Stimulated activated CD8-positive, alpha-beta memory T cell treated with anti-CD3 and anti-CD28 coated beads, Interleukin-4, amount 100 ng/mL, for 1 hour (primary cell): ENCODE data around the gene ATXN1.

Experiments used
- DNase-seq, 2 donors: peaks; one replicate each; pipeline ENCODE4 v3.0.0-alpha.2; 2020; ENCODE audit warnings: low read depth in 2 of 2, low spot score in 1 of 2

The ATXN1 gene

DNA sequence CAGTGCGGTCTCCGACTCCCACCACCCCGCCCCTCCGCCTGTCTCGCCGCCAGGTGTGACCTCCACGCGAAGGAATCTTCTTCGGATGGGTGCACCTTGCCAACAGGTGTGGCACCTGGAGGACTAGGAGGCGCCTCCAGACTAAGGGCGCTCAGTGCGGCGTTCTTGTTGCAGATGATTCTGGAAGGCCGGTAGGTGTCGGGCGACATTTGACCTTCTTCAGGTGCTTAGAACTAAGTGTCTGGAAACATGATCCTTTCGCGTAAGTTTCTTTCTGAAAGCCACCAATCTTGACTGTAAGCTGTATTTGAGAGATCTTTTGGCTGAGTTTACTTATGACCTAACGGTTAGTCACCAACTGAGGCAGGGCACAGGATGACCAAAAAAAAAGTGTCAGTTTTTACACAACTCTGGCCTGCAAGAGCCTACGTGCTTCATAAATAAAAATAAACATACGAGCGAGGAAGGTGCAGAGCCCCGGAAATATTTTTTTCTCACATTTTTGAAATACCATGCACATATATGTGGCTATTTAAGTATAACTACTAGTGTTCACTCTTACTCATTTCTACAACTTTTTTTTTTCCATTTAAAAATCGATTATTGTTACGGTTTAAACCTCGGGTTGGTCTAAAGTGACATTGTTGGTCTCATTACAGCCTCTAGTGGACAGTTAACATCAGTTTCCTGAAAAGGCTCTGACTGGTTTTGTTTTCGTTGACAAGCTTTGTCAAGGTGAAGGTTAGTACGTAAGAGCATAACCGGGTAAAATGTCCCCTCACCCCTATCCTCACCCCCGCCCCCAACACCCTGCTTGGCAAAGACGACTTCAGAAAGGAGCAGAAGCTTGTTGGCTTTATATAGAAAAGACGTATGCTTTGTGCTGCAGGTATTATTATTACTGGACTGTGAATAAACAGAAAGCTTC, 1.6 kb upstream of the ATXN1 start:
- peak in 1 of 2 donors; percentile 18 for DNase-seq

DNA sequence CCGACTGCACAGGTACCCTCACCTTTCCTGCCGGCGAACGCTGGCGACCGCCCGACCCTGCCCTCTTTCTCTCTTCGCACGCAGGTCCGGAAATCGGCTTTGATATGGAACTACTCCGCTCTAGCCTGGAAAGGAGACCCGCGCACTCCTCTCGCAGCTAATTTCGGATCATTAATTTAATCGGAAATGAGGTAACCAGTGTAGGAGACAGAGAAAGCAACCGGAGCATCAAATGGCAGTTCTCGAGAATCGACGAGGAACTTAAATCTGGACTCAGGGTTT, 949 bp upstream of the ATXN1 start:
- peak in 1 of 2 donors; percentile 18 for DNase-seq

DNA sequence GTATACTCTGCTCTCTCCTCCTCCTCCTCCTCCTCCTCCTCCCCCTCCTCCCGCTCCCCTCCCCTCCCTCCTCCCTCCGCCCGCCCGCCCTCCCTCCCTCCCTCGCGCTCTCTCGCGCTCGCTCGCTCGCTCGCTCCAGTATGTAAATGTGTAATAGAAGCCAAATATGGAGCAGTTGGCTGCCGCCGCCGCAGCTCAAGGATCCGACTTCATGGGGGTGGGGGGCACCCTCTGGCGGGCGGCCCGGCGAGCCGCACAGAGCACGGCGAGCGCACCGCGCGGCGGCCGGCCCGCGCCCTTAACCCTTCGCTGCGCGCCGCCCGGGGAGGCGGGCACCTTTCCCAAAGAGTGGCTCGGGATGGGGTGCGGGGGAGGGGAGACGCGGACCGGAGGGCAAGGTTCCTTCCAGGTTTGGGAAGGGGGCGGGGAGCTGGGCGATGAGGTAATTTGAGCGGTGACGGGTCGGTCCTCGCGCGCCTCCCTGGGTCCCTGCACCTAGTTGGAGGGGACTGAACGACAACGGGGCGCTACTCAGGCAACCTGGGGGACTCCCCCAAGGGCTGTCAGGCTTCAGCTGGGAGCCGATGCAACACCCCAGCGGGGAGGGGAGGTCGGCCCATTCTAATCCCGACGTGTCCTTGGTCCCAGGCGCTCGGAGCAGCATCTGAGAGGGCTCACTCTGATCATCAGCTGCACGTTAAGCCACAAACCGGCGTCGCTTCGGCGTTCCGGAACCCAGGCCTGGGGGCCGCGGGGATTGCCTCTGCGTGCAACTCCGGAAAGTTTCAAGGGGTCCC, 409 bp upstream of the ATXN1 start:
- DNase-seq, result peak; percentile 69 to 75

DNA sequence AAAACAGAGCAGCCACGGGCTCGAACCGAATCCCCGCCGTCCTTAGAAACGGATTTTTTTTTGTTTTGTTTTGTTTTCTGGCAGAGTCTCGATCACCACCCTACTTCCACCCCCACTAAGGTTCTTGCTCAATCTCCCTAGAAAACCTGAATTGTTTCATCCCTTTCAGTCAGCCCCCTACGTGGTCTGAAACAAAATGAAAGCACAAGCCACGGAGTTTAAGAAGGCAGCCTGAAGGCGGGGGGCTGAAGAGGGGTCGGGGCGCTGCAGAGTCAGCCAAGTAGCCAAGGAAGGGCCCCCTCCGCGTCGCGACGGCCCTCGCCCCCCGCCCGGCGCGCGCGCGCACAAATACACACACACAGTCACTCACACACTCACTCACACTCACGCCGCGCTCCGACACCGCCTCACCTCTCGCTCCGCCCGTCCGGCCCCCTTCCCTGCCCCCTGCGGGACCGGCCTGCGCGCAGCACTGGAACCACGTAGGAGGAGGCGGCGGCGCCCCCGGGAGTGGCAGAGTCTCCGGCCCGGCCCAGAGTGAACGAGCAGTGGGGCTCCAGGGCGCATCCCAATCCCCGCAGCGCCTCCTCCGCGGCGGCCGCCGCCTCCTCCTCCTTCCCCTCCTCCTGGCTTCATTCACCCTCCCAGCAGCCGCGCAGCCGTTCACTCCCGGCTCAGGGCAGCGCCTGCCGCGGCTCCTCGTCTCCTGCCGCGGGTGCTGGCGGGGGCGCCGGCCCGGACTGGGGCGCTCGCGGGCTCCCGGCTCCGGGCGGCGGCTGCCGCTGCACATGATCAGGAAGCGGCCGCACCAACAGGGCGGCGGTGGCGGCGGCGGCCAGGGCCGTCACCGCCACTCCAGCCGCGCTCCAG, 1.4 kb downstream of the ATXN1 start:
- peak; percentile 50 to 64 for DNase-seq

DNA sequence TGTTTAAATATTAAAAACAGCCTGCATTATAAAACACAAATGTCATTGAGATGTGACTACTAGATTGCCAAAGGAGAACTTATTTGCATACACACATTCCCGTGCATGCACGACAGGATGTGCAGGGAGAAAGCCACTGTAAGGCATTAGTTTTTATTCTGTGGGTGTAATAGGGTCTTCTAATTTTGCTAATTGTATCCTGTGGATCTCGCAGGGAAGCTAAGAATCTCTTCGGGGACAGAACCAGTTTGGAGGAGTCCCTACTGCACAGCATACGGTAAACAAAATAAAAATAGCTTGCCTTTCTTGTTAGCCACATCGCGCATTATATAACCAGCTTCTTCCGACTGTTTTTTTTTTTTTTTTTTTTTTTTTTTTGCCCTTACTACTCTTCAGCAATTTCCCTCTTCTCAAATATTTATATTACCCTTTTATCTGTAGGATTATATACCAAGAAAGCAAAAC, 2.0 kb downstream of the ATXN1 start:
- DNase-seq, result no peak

DNA sequence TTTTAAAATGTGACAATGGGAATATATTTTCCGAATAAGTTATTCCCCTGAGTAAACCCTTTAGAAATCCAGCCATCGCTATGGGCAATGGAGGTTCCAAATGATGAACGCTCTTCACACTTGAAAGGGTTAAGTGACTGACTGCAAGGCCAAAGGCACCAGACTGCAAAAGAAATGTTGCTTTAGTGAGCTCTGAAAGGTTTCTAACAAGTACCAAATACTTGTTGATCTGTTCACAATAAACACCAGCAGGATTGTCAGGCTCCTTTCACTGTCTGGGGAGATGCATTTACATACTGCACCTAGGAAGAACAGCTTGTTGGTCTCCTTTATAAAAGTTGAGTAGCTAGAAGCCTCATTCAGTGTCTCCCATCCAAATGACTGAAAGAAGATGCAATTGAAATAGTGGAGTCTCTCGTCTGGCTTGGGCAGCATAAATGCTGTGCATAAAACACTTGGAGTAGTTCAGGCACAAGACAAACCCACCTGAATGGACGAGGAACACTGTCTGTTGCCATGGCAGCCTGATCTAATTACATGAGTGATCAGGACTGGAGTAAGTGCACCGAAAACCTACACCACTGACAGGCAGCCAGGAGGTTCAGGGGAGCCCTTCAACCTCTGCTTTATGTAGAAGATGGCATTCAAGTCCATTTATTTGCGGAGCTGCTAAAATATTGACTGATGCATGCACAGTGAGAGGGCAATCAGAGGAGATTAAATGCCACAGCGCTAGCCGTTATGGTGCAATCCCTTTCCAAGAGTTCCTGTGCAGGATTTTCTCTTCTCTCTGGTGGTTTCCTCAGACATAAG, 2.9 kb downstream of the ATXN1 start:
- no peak for DNase-seq

DNA sequence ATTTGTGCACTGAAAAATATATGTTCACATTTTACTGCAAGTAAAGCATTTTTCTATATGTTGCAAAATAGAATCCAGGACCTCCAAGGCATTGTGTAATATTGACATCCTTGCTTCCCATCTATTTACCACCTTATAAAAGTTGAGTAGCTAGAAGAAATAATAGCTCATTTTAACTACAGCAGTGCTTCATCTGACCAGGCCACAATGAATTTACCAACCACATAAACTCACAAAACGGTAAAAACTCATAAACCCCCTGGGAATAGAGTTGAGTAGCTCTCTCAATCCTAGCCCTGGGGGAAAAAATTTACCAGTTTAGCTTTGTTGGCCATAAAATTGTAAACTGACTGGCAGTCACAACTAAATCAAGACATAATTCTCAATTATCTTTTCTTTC, 3.9 kb downstream of the ATXN1 start:
- no peak for DNase-seq

DNA sequence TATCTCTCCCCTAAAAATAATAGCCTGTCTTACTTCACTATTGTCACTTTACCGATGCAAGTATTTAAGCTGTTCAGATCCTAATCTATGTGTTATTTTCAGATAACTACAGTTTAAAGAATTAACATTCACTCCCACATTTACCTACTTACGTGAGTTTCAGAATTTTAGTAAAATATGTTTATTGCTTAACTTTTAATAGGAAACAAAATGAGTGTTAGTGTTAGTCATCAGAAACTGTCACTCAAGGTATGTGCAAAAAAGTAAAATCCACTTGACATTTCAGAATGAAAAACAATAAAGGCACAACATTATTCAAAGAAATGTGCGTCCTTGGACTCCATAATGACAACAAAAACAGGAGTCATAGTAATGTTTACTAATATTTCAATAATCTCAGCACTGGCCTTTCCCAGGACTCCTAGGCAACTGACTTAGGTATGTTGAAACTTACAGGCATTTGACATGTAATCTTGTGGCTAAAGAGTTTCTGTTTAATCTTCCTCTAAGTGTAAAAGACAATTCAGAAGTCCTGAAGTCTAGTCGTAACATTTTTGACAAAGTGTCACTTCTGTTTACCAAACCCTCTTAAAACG, 4.5 kb downstream of the ATXN1 start:
- no peak for DNase-seq

DNA sequence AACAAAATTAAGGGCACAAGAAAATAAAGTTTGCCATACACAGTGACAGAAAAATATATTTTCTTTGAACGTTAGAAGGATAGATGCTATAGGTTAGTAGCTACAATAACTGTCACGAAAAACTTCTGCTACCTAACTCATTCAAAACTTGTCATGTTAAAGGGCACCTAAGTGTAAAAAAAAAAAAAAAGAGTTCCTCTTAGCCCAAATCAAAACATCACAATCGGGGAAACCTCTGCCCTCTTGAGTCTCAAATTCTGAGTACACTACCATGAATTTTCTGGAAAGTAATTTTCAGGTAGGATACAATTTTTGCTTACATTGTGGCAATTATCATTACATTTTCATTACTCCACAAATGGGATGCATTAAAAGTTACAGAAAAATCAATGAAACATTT, 5.7 kb downstream of the ATXN1 start:
- DNase-seq, result no peak

DNA sequence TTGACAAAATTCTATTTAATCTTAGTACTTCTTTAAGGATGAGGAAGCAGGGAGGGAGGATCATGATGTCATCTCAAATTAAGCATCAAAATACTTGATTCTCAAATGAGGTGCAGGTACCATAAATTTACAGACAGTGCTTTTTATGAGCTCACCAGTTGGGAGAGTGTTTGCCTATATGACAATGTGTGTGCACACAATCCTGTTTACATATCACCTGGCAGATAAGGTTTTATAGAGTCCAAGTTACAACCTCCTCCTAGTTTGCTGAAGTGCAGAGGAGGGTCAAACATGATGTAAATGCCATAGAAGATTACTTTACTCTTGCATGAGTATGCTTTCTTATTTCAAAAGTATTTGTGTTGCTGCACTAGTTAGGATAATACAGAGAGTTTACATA, 6.4 kb downstream of the ATXN1 start:
- DNase-seq, result no peak

DNA sequence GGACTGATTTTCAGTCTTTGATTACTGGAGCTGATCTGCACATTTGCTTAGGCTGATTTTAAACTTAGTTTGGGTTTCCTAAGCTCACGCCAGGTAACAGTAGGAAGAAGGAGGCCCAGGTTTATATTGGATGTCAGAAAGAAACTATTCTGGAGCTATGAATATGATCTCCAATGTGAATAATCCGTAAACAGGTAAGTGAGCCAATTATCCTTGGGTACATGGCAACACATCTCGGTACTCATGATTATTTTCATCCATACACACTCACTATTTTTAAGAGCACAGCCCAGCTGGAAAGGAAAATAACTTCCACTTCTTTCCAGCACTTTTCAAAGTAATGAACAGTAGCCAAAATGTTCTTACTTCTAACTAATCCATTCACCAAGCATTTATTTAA, 7.0 kb downstream of the ATXN1 start:
- DNase-seq, result no peak

DNA sequence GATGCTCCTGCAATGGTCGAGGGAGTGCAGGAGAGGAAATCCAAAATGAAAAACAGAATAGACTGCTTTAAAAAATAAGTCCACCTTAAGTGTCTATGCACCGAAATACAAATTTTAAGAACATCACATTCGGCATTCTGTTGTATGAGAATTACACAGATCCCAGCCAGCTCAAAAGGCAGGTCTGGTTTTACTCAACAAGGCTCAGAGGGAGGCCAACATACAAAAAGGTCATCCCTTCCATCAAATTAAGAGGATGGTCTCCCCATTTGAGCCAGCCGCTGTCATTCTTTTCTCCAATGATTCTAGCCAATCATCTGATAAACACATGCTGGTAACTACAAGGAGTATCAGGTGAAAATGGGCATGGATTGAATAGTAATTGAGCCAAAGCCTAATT, 7.9 kb downstream of the ATXN1 start:
- no peak for DNase-seq

DNA sequence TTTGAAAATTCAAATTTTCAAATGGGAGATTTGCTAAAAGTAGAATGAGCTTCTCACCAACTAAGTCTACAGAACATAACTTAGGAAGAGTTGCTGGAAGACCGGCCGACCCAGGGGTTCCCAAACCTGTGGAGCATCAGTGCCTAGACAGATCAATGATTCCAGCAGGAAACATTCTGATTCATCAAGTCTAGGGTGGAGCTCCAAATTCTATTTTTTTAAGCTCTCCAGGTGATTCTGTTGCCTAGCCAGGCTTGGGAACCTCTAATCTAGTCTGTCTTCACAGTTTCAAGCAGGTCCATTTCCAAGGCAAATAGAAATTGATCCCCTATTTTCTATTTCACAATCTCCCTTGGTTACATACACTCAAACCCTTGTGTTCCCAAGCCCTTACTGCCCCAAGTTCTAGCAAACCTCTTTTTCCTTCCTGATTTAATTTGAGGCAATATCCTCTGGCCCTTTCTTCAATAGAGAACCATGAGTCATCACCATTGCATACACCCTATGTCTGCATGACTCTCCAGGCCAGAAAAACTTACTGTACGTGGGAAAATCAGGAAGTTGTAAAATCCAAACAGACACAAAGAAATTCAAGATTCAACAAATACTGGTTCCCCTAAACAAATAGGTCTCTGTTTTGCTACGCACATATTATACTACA, 8.9 kb downstream of the ATXN1 start:
- no peak for DNase-seq

DNA sequence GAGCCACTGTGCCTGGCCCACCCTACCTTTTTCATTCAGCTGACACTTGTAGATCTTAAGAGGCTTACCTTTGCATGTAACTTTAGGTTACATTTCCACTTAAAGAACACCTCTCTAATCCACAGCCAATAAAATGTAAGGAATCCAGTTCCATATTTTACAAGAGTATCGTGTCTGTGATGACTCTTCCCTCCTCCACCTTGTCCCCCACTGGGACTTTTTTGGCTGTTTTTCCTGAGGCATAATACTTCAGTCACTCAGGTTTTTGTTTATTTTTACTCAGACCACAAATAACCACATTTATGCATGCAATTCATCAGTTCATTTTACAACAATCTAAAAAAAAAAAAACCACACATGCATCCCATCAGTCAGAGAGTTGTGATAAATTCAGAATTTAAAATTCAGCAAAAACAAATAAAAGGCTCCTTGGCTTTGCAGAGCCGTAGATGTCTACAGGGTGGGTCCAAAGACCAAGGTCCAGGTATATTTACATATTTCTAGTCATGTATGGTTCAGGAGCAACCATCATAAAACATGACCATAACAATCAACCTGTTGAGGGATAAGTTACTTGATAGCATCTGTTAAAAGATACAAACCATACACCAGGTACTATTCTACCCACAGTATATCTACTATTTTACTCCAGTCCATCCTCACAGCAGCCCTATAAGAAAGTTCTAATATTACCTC, 9.9 kb downstream of the ATXN1 start:
- DNase-seq, result no peak

DNA sequence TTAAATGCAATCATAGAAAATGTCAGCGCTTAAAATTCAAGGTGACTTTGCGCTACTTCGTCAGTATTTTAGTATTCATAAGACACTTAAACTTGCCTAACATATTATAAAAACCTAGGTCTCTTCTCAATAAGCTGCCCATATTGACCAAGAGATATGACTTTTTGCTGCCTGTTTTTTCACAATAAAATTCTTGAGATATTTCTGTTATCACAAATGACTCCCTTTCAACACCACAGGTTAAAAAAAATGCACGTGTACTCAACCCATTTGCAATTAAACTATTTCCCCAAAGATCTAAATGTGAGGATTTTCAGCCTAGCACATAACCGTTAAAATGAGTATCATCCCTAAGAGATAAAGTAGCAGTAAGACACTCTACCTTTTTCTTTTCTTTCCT, 10.7 kb downstream of the ATXN1 start:
- DNase-seq, result no peak

DNA sequence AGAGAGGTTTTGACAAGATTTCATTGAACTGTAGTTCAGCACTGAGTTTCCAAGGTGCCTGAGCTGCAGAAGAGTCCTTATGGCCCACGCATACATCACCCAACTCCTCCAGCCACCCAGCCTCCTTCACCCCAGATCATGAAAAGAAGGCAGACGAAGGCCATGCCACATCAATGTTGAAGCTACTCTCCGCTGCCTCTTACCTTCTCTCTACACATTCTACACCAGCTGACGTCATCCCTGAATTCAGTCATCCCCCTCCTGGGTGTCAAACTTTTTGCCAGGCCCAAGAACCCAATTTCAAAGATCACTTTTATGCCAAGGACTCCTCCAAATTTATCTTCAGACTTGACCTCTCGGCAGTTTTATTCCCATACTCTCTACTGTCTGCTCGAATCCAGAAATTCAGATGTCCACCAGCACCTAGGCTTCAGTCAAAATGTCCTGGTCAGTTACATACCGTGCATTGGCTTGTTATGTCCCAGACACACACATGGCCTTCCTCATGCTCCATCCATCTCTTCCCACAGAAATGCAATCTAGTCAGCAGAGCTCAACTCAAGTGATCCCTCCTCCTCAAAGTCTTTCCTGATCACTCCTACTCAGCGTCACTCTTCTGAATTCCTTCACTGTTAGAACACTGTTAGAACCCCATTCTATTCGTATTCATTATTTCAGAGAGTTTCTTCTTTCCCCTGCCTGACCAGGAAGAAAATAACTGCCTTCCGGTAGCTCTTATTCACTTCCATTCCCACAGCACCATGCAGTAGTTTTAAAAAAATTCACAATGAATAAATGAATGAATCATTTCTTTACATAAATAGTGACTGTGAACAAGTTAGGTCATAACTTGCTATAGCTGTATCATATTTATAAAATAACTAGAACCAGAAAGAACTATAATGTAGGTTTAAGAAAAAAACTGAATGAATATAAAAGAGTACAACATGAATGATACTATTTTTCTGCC, 11.5 kb downstream of the ATXN1 start:
- no peak for DNase-seq

DNA sequence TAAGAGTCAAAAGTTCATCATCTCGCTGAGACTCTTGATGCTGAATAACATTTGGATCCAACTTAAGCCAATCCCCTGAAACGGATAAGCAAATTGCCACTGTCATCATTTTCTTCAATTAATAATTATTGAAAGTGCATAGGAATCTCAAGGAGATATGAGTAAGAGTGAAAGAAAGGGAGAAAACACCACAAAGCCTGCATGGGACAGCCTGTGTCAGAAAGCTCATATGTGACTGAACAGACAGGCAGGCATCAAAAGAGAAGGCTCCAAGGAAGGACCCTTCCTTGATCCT, 13.3 kb downstream of the ATXN1 start:
- DNase-seq, result no peak
